BE2C (cell line): Measurements from ENCODE around the gene FGFRL1.

ENCODE experiments used
- DNase-seq: peaks from one replicate; pipeline ENCODE4 v3.0.0-alpha.2; 2020
- H3K27me3 ChIP-seq: fragments of 250-450 bp; sonication (Bioruptor Pico); 2 replicates; pipeline ENCODE4 v1.5.1; 2020; ENCODE audit warnings: mild to moderate bottlenecking
- H3K36me3 ChIP-seq: fragments of 250-450 bp; sonication (Bioruptor Pico); 2 replicates; pipeline ENCODE4 v1.5.1; 2020; ENCODE audit warnings: mild to moderate bottlenecking
- H3K4me1 ChIP-seq: fragments of 250-450 bp; sonication (Bioruptor Pico); 2 replicates; pipeline ENCODE4 v1.5.1; 2020
- H3K4me3 ChIP-seq: 2 replicates; pipeline ENCODE4 v1.5.1; 2011; ENCODE audit warnings: low read depth, low read length
- H3K9me3 ChIP-seq: fragments of 250-450 bp; sonication (Bioruptor Pico); 2 replicates; pipeline ENCODE4 v1.5.1; 2020
- CTCF ChIP-seq: IDR thresholded peaks from 2 replicates; pipeline ENCODE4 v1.5.1; 2012; ENCODE audit warnings: mild to moderate bottlenecking, low read depth, low read length

Gene FGFRL1

GRCh38 chr4:1014291-1015167, 3.1 kb downstream of the FGFRL1 start:
- H3K36me3 ChIP-seq, result no peaks in the 10 kb centered on the region
- no peak overlapping the region for H3K4me3 ChIP-seq
- no peaks in the 10 kb centered on the region for H3K9me3 ChIP-seq
- TF ChIP-seq CTCF, result no peak
- H3K27me3 ChIP-seq, result peaks cover 23% of the 10 kb centered on the region
- no peaks in the 10 kb centered on the region; the same call in 1 of the 2 replicates for H3K4me1 ChIP-seq
- no peak for DNase-seq

GRCh38 chr4:1015179-1015578, 3.8 kb downstream of the FGFRL1 start:
- H3K36me3 ChIP-seq, result no peaks in the 10 kb centered on the region
- no peaks in the 10 kb centered on the region; the same call in 1 of the 2 replicates for H3K4me1 ChIP-seq
- H3K4me3 ChIP-seq, result no peak overlapping the region
- no peak for DNase-seq
- no peak for TF ChIP-seq CTCF
- H3K27me3 ChIP-seq, result peaks cover 19% of the 10 kb centered on the region
- H3K9me3 ChIP-seq, result no peaks in the 10 kb centered on the region

- Histone ChIP-seq H3K27me3 (peaks cover 13% of the 10 kb centered on the region), H3K36me3 (no peaks in the 10 kb centered on the region), H3K4me3 (no peak overlapping the region), H3K9me3 (no peaks in the 10 kb centered on the region), H3K4me1 (no peaks in the 10 kb centered on the region)
- no peak for DNase-seq
- TF ChIP-seq CTCF, result no peak
Observed at GRCh38 chr4:1015746-1016145, 4.3 kb downstream of the FGFRL1 start.

- Histone ChIP-seq H3K4me1 (no peaks in the 10 kb centered on the region), H3K36me3 (no peaks in the 10 kb centered on the region), H3K4me3 (no peak overlapping the region), H3K27me3 (peaks cover 8% of the 10 kb centered on the region), H3K9me3 (no peaks in the 10 kb centered on the region)
- DNase-seq, result no peak
- no peak for TF ChIP-seq CTCF
Observed at GRCh38 chr4:1017211-1017610, 5.8 kb downstream of the FGFRL1 start.

- no peaks in the 10 kb centered on the region for H3K9me3 ChIP-seq
- no peak overlapping the region for H3K4me3 ChIP-seq
- H3K27me3 ChIP-seq, result peaks cover 6% of the 10 kb centered on the region
- no peaks in the 10 kb centered on the region for H3K4me1 ChIP-seq
- no peak for DNase-seq
- H3K36me3 ChIP-seq, result no peaks in the 10 kb centered on the region
- TF ChIP-seq CTCF, result no peak
Observed at GRCh38 chr4:1017706-1018105, 6.3 kb downstream of the FGFRL1 start.
